ENCODE data around the gene ZIK1.

Gene ZIK1

GRCh38 chr19:57578487-57579205 is 5.3 kb upstream of the ZIK1 start, which contains the start of gene ZNF416:
Gene ZNF416 (minus strand): TSS chr19:57578911. CDS start chr19:57578704, 207 bp downstream.
- Mint-ChIP-seq H3K4me3 (peak within 1 kb of the TSS; percentile 75), H3K9me3 (peaks cover 30% of the 10 kb centered on the region), H3K4me1 (peaks cover 29% of the 10 kb centered on the region), H3K27ac (peak within 1 kb of the TSS; percentile 89), H3K36me3 (peaks cover 35% of the 10 kb centered on the region)
- ATAC-seq (peak; percentile 99), DNase-seq (ENCODE audit: low spot score in 2 of 2) (peak; percentile 78 to 94)

GRCh38 chr19:57583104-57583520 is 833 bp upstream of the ZIK1 start:
- ATAC-seq, result no peak
- peaks cover 6% of the 10 kb centered on the region for H3K36me3 Mint-ChIP-seq
- H3K4me1 Mint-ChIP-seq, result peaks cover 16% of the 10 kb centered on the region
- DNase-seq (ENCODE audit: low spot score in 2 of 2), result no peak
- H3K27ac Mint-ChIP-seq, result no peak overlapping the region
- peak overlapping the region; percentile 82 for H3K4me3 Mint-ChIP-seq
- H3K9me3 Mint-ChIP-seq, result peaks cover 22% of the 10 kb centered on the region

GRCh38 chr19:57587529-57587928 is 3.6 kb downstream of the ZIK1 start:
- DNase-seq (ENCODE audit: low spot score in 2 of 2), result no peak
- Mint-ChIP-seq H3K4me3 (no peak overlapping the region), H3K36me3 (peaks cover 6% of the 10 kb centered on the region), H3K4me1 (peaks cover 9% of the 10 kb centered on the region), H3K9me3 (peaks cover 28% of the 10 kb centered on the region), H3K27ac (no peak overlapping the region)
- ATAC-seq, result no peak

GRCh38 chr19:57599377-57599760 is 15.4 kb downstream of the ZIK1 start:
- peaks cover 14% of the 10 kb centered on the region for H3K36me3 Mint-ChIP-seq
- peak overlapping the region; percentile 74 for H3K4me3 Mint-ChIP-seq
- DNase-seq (ENCODE audit: low spot score in 2 of 2) (no peak), ATAC-seq (peak; percentile 47)
- H3K9me3 Mint-ChIP-seq, result peaks cover 28% of the 10 kb centered on the region
- H3K27ac Mint-ChIP-seq, result peak overlapping the region; percentile 54
- H3K4me1 Mint-ChIP-seq, result peaks cover 15% of the 10 kb centered on the region

- Mint-ChIP-seq H3K4me3 (peak within 1 kb of the TSS; percentile 74), H3K36me3 (peaks cover 19% of the 10 kb centered on the region), H3K4me1 (peaks cover 15% of the 10 kb centered on the region), H3K27ac (peak within 1 kb of the TSS; percentile 54), H3K9me3 (peaks cover 33% of the 10 kb centered on the region)
- ATAC-seq, result peak; percentile 98
- DNase-seq (ENCODE audit: low spot score in 2 of 2), result peak; percentile 83 to 91
Measured at GRCh38 chr19:57599761-57600383, 15.9 kb downstream of the ZIK1 start, which contains the start of gene ZNF530. Gene ZNF530 (plus strand): TSS chr19:57599885. CDS start chr19:57604346, 4,461 bp downstream.

GRCh38 chr19:57606931-57607330 is 23.0 kb downstream of the ZIK1 start:
- DNase-seq (ENCODE audit: low spot score in 2 of 2) (no peak), ATAC-seq (no peak)
- no peak overlapping the region for H3K27ac Mint-ChIP-seq
- H3K4me1 Mint-ChIP-seq, result no peaks in the 10 kb centered on the region
- peaks cover 32% of the 10 kb centered on the region for H3K9me3 Mint-ChIP-seq
- H3K36me3 Mint-ChIP-seq, result peaks cover 40% of the 10 kb centered on the region
- no peak overlapping the region for H3K4me3 Mint-ChIP-seq

GRCh38 chr19:57611113-57611512 is 27.2 kb downstream of the ZIK1 start:
- H3K4me1 Mint-ChIP-seq, result peaks cover 23% of the 10 kb centered on the region
- ATAC-seq (no peak), DNase-seq (ENCODE audit: low spot score in 2 of 2) (no peak)
- H3K4me3 Mint-ChIP-seq, result no peak overlapping the region
- peaks cover 28% of the 10 kb centered on the region for H3K9me3 Mint-ChIP-seq
- H3K36me3 Mint-ChIP-seq, result peaks cover 33% of the 10 kb centered on the region
- H3K27ac Mint-ChIP-seq, result no peak overlapping the region

GRCh38 chr19:57613941-57614743 is 30.2 kb downstream of the ZIK1 start, which contains the start of gene ZNF134:
Gene ZNF134 (plus strand): TSS chr19:57614242. CDS start chr19:57619469, 5,227 bp downstream.
- peaks cover 53% of the 10 kb centered on the region for H3K36me3 Mint-ChIP-seq
- peaks cover 43% of the 10 kb centered on the region for H3K9me3 Mint-ChIP-seq
- DNase-seq (ENCODE audit: low spot score in 2 of 2) (peak; percentile 63 to 90), ATAC-seq (peak; percentile 100)
- H3K4me3 Mint-ChIP-seq, result peak within 1 kb of the TSS; percentile 90
- H3K27ac Mint-ChIP-seq, result peak within 1 kb of the TSS; percentile 81
- H3K4me1 Mint-ChIP-seq, result peaks cover 38% of the 10 kb centered on the region

- peak overlapping the region; percentile 81 for H3K27ac Mint-ChIP-seq
Measured at GRCh38 chr19:57615346-57615745, 31.4 kb downstream of the ZIK1 start.

GRCh38 chr19:57620673-57621348 is 36.9 kb downstream of the ZIK1 start:
- DNase-seq (ENCODE audit: low spot score in 2 of 2), result no peak
- H3K4me3 Mint-ChIP-seq, result no peak overlapping the region
- H3K9me3 Mint-ChIP-seq, result peaks cover 43% of the 10 kb centered on the region
- peaks cover 59% of the 10 kb centered on the region for H3K36me3 Mint-ChIP-seq
- H3K27ac Mint-ChIP-seq, result no peak overlapping the region
- ATAC-seq, result no peak
- H3K4me1 Mint-ChIP-seq, result peaks cover 18% of the 10 kb centered on the region

More at GRCh38 chr19:57615346-57615745, 31.4 kb downstream of the ZIK1 start:
- DNase-seq (ENCODE audit: low spot score in 2 of 2) (no peak), ATAC-seq (no peak)
- Mint-ChIP-seq H3K4me1 (peaks cover 40% of the 10 kb centered on the region), H3K9me3 (peaks cover 53% of the 10 kb centered on the region), H3K4me3 (peak overlapping the region; percentile 90), H3K36me3 (peaks cover 65% of the 10 kb centered on the region)

GRCh38 chr19:57623091-57623490 is 39.1 kb downstream of the ZIK1 start:
- no peak overlapping the region for H3K27ac Mint-ChIP-seq
- no peak for DNase-seq (ENCODE audit: low spot score in 2 of 2)

GRCh38 chr19:57632987-57633831 is 49.3 kb downstream of the ZIK1 start, which contains the start of gene ZNF211:
Gene ZNF211 (plus strand): TSS chr19:57633168. CDS start chr19:57633347, 179 bp downstream.
- DNase-seq (ENCODE audit: low spot score in 2 of 2) (peak; percentile 69 to 91), ATAC-seq (peak; percentile 100)
- Mint-ChIP-seq H3K4me3 (peak within 1 kb of the TSS; percentile 90), H3K4me1 (peaks cover 30% of the 10 kb centered on the region), H3K9me3 (peaks cover 25% of the 10 kb centered on the region), H3K27ac (peak within 1 kb of the TSS; percentile 89), H3K36me3 (peaks cover 48% of the 10 kb centered on the region)

More at GRCh38 chr19:57623091-57623490, 39.1 kb downstream of the ZIK1 start:
- no peak overlapping the region for H3K4me3 Mint-ChIP-seq
- ATAC-seq, result no peak
- H3K9me3 Mint-ChIP-seq, result peaks cover 31% of the 10 kb centered on the region
- peaks cover 39% of the 10 kb centered on the region for H3K36me3 Mint-ChIP-seq
- peaks cover 8% of the 10 kb centered on the region for H3K4me1 Mint-ChIP-seq

- Mint-ChIP-seq H3K36me3 (peaks cover 54% of the 10 kb centered on the region), H3K9me3 (peaks cover 29% of the 10 kb centered on the region)
Measured at GRCh38 chr19:57633832-57634131, 49.8 kb downstream of the ZIK1 start.

GRCh38 chr19:57637379-57637778 is 53.4 kb downstream of the ZIK1 start:
- peaks cover 90% of the 10 kb centered on the region for H3K36me3 Mint-ChIP-seq
- H3K4me3 Mint-ChIP-seq, result no peak overlapping the region
- ATAC-seq (no peak), DNase-seq (ENCODE audit: low spot score in 2 of 2) (no peak)
- peaks cover 41% of the 10 kb centered on the region for H3K9me3 Mint-ChIP-seq
- no peak overlapping the region for H3K27ac Mint-ChIP-seq
- peaks cover 29% of the 10 kb centered on the region for H3K4me1 Mint-ChIP-seq

More at GRCh38 chr19:57633832-57634131, 49.8 kb downstream of the ZIK1 start:
- ATAC-seq (no peak), DNase-seq (ENCODE audit: low spot score in 2 of 2) (no peak)
- H3K27ac Mint-ChIP-seq, result peak overlapping the region; percentile 89
- peak overlapping the region; percentile 90 for H3K4me3 Mint-ChIP-seq
- peaks cover 30% of the 10 kb centered on the region for H3K4me1 Mint-ChIP-seq
